ENCODE data around the gene DEGS1. TPM values are rescaled to one million over a fixed set of nuclear protein-coding genes. Genes with fewer than 3 reads are reported as not detected.

The DEGS1 gene
- total RNA-seq, 6 experiments from 2014 or later = 17.9 to 43.5 (median 29.0) TPM

DNA sequence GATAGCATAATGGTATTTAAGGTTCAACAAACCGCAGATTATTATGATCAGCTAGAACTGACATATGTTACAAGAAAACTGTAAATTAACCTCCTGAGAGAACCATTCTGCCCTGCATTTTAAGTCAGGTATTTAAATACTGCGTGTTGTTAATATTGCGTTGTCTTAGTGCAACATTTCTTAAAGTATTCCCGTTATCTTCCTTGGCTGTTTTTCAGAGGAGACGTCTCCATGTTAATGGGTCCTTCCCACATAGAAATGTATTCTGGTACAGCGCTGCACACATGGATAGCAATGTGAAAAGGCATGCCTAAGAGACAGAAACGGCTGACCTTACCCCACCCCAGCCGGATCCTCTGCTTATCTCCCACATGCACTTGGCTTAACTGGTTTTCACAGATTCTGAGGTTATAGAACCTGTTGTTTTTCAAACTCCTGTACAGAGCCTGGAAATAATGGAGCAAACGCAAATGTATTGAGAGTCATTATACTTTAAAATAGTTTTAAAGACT, 22.8 kb upstream of the DEGS1 start:
- H3K4me1 ChIP-seq = no peaks in the 10 kb centered on the region
- 85% methylated on average over 9 of the region's 9 CpGs for WGBS (ENCODE audit: insufficient coverage, low coverage, low lambda C conversion rate, missing lambda C conversion rate)
- ATAC-seq (no peak), DNase-seq (no peak)
- H3K27ac ChIP-seq = no peak overlapping the region
- no peak overlapping the region for H3K4me3 ChIP-seq
- no peak for TF ChIP-seq POLR2A (IDR thresholded peaks at IDR 0.05)
- TF ChIP-seq, protein P1, sequence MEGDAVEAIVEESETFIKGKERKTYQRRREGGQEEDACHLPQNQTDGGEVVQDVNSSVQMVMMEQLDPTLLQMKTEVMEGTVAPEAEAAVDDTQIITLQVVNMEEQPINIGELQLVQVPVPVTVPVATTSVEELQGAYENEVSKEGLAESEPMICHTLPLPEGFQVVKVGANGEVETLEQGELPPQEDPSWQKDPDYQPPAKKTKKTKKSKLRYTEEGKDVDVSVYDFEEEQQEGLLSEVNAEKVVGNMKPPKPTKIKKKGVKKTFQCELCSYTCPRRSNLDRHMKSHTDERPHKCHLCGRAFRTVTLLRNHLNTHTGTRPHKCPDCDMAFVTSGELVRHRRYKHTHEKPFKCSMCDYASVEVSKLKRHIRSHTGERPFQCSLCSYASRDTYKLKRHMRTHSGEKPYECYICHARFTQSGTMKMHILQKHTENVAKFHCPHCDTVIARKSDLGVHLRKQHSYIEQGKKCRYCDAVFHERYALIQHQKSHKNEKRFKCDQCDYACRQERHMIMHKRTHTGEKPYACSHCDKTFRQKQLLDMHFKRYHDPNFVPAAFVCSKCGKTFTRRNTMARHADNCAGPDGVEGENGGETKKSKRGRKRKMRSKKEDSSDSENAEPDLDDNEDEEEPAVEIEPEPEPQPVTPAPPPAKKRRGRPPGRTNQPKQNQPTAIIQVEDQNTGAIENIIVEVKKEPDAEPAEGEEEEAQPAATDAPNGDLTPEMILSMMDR (IDR thresholded peaks at IDR 0.05) = no peak
- no peaks in the 10 kb centered on the region for H3K9me3 ChIP-seq
- H3K36me3 ChIP-seq = peaks cover 0 to 52% (median 17%) of the 10 kb centered on the region in 4 donors
- intact Hi-C loops (cut with DNase I) = no loop called here
- no peaks in the 10 kb centered on the region for H3K27me3 ChIP-seq

DNA sequence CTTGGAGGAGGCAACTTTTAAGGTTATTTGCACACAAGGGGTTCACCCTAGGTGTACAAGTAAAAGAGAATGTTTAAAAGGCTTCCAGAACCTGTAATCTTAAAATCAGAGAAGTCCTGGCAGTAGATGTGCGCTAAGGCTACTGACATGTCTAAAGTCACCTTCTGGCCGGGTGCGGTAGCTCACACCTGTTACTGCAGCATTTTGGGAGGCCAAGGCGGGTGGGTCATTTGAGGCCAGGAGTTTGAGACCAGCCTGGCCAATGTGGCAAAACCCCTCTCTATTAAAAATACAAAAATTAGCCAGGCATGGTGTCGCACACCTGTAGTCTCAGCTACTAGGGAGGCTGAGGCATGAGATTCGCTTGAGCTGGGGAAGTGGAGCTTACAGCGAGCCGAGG, 20.3 kb upstream of the DEGS1 start:
- ATAC-seq = no peak
- Histone ChIP-seq H3K4me3 (no peak overlapping the region), H3K4me1 (no peaks in the 10 kb centered on the region), H3K36me3 (peaks cover 0 to 33% (median 13%) of the 10 kb centered on the region in 4 donors), H3K27ac (no peak overlapping the region), H3K27me3 (no peaks in the 10 kb centered on the region), H3K9me3 (no peaks in the 10 kb centered on the region)
- 84% methylated on average over 3 of the region's 8 CpGs for WGBS (ENCODE audit: insufficient coverage, low coverage, low lambda C conversion rate, missing lambda C conversion rate)
- DNase-seq = no peak
- intact Hi-C loops (cut with DNase I) = no loop called here
- TF ChIP-seq, protein P1 (IDR thresholded peaks at IDR 0.05) = no peak
- no peak for TF ChIP-seq POLR2A (IDR thresholded peaks at IDR 0.05)

DNA sequence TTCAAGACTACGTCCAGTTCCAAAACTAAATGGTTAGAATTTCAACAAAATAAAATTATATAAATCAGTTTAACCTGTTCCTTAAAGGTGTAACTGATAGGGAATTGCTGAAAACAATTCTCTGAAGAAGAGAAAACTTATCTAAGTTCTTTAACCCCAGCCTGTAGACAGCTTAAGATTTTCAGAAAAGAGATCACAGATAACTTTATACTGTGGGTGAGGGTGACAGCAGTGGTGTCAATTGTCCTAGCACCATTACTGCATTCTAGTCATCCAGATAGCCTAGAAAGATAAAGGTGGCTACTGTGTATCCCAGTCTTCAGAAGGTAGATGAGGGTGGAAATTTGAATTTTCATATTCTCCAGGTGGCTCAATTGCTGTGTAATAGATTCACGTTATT, 19.7 kb upstream of the DEGS1 start:
- Histone ChIP-seq H3K27ac (no peak overlapping the region), H3K27me3 (no peaks in the 10 kb centered on the region), H3K4me1 (no peaks in the 10 kb centered on the region), H3K36me3 (peaks cover 0 to 28% (median 10%) of the 10 kb centered on the region in 4 donors), H3K4me3 (no peak overlapping the region), H3K9me3 (no peaks in the 10 kb centered on the region)
- DNase-seq = no peak
- ATAC-seq = no peak
- WGBS (ENCODE audit: insufficient coverage, low coverage, low lambda C conversion rate, missing lambda C conversion rate) = 63% methylated on average over 2 of the region's 2 CpGs
- intact Hi-C loops (cut with DNase I) = no loop called here
- TF ChIP-seq, protein P1 (IDR thresholded peaks at IDR 0.05) = no peak
- no peak for TF ChIP-seq POLR2A (IDR thresholded peaks at IDR 0.05)

DNA sequence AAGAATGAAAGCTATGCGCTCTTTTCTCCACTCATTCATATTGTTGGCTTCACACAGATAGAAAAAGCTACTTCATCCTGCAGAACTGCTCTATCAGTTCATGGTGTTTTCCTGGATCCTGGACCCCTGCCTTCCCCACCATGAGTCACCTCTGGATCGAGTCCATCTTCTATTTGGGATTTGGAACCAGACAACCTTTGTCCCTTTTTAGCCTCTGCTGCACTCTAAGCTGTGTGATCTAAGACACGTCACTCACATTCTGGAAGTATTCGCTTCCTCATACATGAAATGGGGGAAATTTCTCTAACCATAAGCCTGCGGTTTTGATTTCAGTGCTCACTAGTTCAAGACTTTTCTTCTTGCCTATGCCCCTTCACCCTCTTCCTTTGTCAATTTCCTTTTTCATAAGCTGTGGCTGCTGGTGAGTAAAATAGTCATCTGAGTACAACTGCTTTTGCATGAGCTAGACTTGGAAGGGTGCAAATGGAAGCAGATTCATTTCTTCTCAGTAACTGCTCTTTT, 14.1 kb upstream of the DEGS1 start:
- DNase-seq = peak in 1 of 3 donors; percentile 35

More for the DNA sequence above, 14.1 kb upstream of the DEGS1 start:
- no peaks in the 10 kb centered on the region for H3K4me1 ChIP-seq
- peak; percentile 84 to 91 (median 86) for ATAC-seq
- 15% methylated on average over 5 of the region's 5 CpGs for whole genome bisulfite sequencing (ENCODE audit: insufficient coverage, low coverage, low lambda C conversion rate, missing lambda C conversion rate)
- H3K27ac ChIP-seq = peak overlapping the region; percentile 24 to 70 (median 26)
- no peak overlapping the region for H3K4me3 ChIP-seq
- intact Hi-C loops (cut with DNase I) = no loop called here
- TF ChIP-seq, protein P1 (IDR thresholded peaks at IDR 0.05) = no peak
- TF ChIP-seq POLR2A (IDR thresholded peaks at IDR 0.05) = no peak
- H3K36me3 ChIP-seq = no peaks in the 10 kb centered on the region
- H3K27me3 ChIP-seq = no peaks in the 10 kb centered on the region
- H3K9me3 ChIP-seq = no peaks in the 10 kb centered on the region
